Inflammatory macrophage treated with lipopolysaccharide for 4 hours (primary cell): ENCODE measurements around the gene TRAM2.

ENCODE experiments used
- DNase-seq: peaks from one replicate; pipeline ENCODE4 v3.0.0-alpha.2; 2020

TRAM2 gene

GRCh38 chr6:52505726-52506409, 71.0 kb downstream of the TRAM2 start:
- no peak for DNase-seq

- no peak for DNase-seq
Measured at GRCh38 chr6:52504782-52505136, 72.1 kb downstream of the TRAM2 start.

GRCh38 chr6:52503851-52504781, 72.7 kb downstream of the TRAM2 start:
- DNase-seq = peak; percentile 67

GRCh38 chr6:52503323-52503747, 73.5 kb downstream of the TRAM2 start:
- DNase-seq = no peak

GRCh38 chr6:52502306-52503029, 74.4 kb downstream of the TRAM2 start:
- no peak for DNase-seq

GRCh38 chr6:52500238-52501129, 76.4 kb downstream of the TRAM2 start:
- no peak for DNase-seq

- DNase-seq = no peak
Measured at GRCh38 chr6:52499681-52500236, 77.1 kb downstream of the TRAM2 start.

- DNase-seq = no peak
Measured at GRCh38 chr6:52499026-52499425, 77.8 kb downstream of the TRAM2 start.

GRCh38 chr6:52498538-52499017, 78.3 kb downstream of the TRAM2 start:
- no peak for DNase-seq

- DNase-seq = no peak
Measured at GRCh38 chr6:52497652-52498408, 79.0 kb downstream of the TRAM2 start.

- no peak for DNase-seq
Measured at GRCh38 chr6:52496631-52497030, 80.2 kb downstream of the TRAM2 start.

- DNase-seq = no peak
Measured at GRCh38 chr6:52495922-52496321, 80.9 kb downstream of the TRAM2 start.

GRCh38 chr6:52494298-52495072, 82.4 kb downstream of the TRAM2 start:
- no peak for DNase-seq

GRCh38 chr6:52493669-52494068, 83.2 kb downstream of the TRAM2 start:
- no peak for DNase-seq

- peak; percentile 79 for DNase-seq
Measured at GRCh38 chr6:52491203-52492069, 85.4 kb downstream of the TRAM2 start.

GRCh38 chr6:52489881-52490280, 87.0 kb downstream of the TRAM2 start:
- DNase-seq = no peak

- no peak for DNase-seq
Measured at GRCh38 chr6:52483671-52484003, 93.2 kb downstream of the TRAM2 start.

GRCh38 chr6:52482903-52483670, 93.8 kb downstream of the TRAM2 start:
- no peak for DNase-seq

- DNase-seq = no peak
Measured at GRCh38 chr6:52475307-52475706, 101.6 kb downstream of the TRAM2 start.
